ENCODE results near the gene DDIT3.
"Not testable (repeated sequence)": the region's sequence is repeated elsewhere in the genome, so short reads cannot be mapped to it uniquely, and the experiment has no call there.

The DDIT3 gene, protein sequence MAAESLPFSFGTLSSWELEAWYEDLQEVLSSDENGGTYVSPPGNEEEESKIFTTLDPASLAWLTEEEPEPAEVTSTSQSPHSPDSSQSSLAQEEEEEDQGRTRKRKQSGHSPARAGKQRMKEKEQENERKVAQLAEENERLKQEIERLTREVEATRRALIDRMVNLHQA

GRCh38 chr12:57520053-57520818 lies at the start of gene DDIT3:
Gene DDIT3 (minus strand): TSS chr12:57520514. CDS start chr12:57517406, 3,108 bp downstream.
- H3K27ac Mint-ChIP-seq = peak within 1 kb of the TSS; percentile 98

GRCh38 chr12:57569858-57570257 lies 49.5 kb upstream of the DDIT3 start:
- peaks cover 5% of the 10 kb centered on the region for H3K27me3 Mint-ChIP-seq
- H3K4me3 Mint-ChIP-seq = no peak overlapping the region
- intact Hi-C loops (cut with micrococcal nuclease) = no loop called here
- no peaks in the 10 kb centered on the region for H3K9me3 Mint-ChIP-seq
- no peaks in the 10 kb centered on the region for H3K4me1 Mint-ChIP-seq (ENCODE audit: low read depth)
- H3K36me3 Mint-ChIP-seq (ENCODE audit: low read depth) = no peaks in the 10 kb centered on the region
- no peak overlapping the region for H3K27ac Mint-ChIP-seq

More at GRCh38 chr12:57520053-57520818, at the start of gene DDIT3:
- H3K9me3 Mint-ChIP-seq = no peaks in the 10 kb centered on the region
- H3K4me3 Mint-ChIP-seq = peak within 1 kb of the TSS; percentile 95
- H3K4me1 Mint-ChIP-seq (ENCODE audit: low read depth) = peaks cover 69% of the 10 kb centered on the region
- H3K27me3 Mint-ChIP-seq = no peaks in the 10 kb centered on the region
- intact Hi-C loops (cut with micrococcal nuclease) = loop anchor here (1.0 kb wide), 1 partner anchor 32 kb away; the partner anchor contains the start of gene MARS1
- H3K36me3 Mint-ChIP-seq (ENCODE audit: low read depth) = peaks cover 73% of the 10 kb centered on the region

DNA sequence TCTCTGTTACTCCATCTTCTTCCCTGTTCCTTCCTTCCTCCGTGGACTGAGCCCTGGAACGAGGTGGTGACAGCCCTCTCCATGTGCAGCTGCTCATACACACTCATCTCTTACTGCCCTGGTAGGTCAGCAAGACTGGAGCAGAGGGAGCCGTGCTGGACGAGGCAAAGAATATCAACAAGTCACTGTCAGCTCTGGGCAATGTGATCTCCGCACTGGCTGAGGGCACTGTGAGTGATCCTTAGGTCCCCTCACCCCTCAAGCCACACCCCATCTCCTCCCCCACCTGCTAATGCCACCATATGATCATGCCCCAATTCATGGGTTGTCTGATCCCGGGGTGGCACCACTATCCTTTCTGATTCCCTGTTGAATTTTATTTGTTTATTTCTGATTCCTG lies 48.5 kb upstream of the DDIT3 start:
- Mint-ChIP-seq H3K27me3 (peaks cover 13% of the 10 kb centered on the region), H3K27ac (no peak overlapping the region), H3K36me3 (ENCODE audit: low read depth) (no peaks in the 10 kb centered on the region), H3K4me1 (ENCODE audit: low read depth) (no peaks in the 10 kb centered on the region), H3K4me3 (no peak overlapping the region), H3K9me3 (no peaks in the 10 kb centered on the region)
- intact Hi-C loops (cut with micrococcal nuclease) = no loop called here

GRCh38 chr12:57564178-57564740 lies 43.9 kb upstream of the DDIT3 start:
- Mint-ChIP-seq H3K4me1 (ENCODE audit: low read depth) (no peaks in the 10 kb centered on the region), H3K27me3 (peaks cover 32% of the 10 kb centered on the region), H3K27ac (no peak overlapping the region), H3K4me3 (no peak overlapping the region), H3K9me3 (no peaks in the 10 kb centered on the region), H3K36me3 (ENCODE audit: low read depth) (no peaks in the 10 kb centered on the region)
- intact Hi-C loops (cut with micrococcal nuclease) = no loop called here

GRCh38 chr12:57563358-57563757 lies 43.0 kb upstream of the DDIT3 start:
- H3K27me3 Mint-ChIP-seq = peaks cover 30% of the 10 kb centered on the region

GRCh38 chr12:57561117-57561516 lies 40.8 kb upstream of the DDIT3 start:
- H3K9me3 Mint-ChIP-seq; H3K27ac Mint-ChIP-seq; H3K36me3 Mint-ChIP-seq (ENCODE audit: low read depth); H3K4me3 Mint-ChIP-seq; H3K4me1 Mint-ChIP-seq (ENCODE audit: low read depth); intact Hi-C loops (cut with micrococcal nuclease): not testable (repeated sequence)
- H3K27me3 Mint-ChIP-seq = peaks cover 33% of the 10 kb centered on the region

More at GRCh38 chr12:57563358-57563757, 43.0 kb upstream of the DDIT3 start:
- H3K9me3 Mint-ChIP-seq = no peaks in the 10 kb centered on the region
- intact Hi-C loops (cut with micrococcal nuclease) = no loop called here
- no peak overlapping the region for H3K27ac Mint-ChIP-seq
- H3K4me1 Mint-ChIP-seq (ENCODE audit: low read depth) = no peaks in the 10 kb centered on the region
- no peak overlapping the region for H3K4me3 Mint-ChIP-seq
- H3K36me3 Mint-ChIP-seq (ENCODE audit: low read depth) = no peaks in the 10 kb centered on the region

- H3K36me3 Mint-ChIP-seq (ENCODE audit: low read depth) = no peaks in the 10 kb centered on the region
- intact Hi-C loops (cut with micrococcal nuclease) = no loop called here
- no peak overlapping the region for H3K4me3 Mint-ChIP-seq
- no peaks in the 10 kb centered on the region for H3K4me1 Mint-ChIP-seq (ENCODE audit: low read depth)
- no peak overlapping the region for H3K27ac Mint-ChIP-seq
- peaks cover 33% of the 10 kb centered on the region for H3K27me3 Mint-ChIP-seq
- H3K9me3 Mint-ChIP-seq = no peaks in the 10 kb centered on the region
These were observed 40.2 kb upstream of the DDIT3 start for GRCh38 chr12:57560516-57560915.

DNA sequence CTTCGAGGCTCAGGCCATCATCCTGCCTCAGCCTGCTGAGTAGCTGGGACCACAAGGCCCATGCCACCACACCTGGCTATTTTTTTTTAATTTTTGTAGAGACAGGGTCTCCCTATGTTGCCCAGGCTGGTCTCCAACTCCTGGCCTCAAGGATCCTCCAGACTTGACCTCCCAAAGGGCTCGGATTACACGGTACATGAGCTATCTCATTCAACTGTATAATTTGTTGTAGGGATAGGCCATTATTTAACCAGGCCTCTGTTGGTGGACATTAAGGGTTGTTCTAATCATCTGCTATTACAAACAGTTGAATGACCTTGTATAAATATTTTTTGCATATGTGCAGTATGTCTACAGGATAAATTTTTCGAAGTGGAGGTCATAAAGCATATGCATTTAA lies 38.5 kb upstream of the DDIT3 start:
- intact Hi-C loops (cut with micrococcal nuclease) = no loop called here
- Mint-ChIP-seq H3K36me3 (ENCODE audit: low read depth) (no peaks in the 10 kb centered on the region), H3K4me3 (no peak overlapping the region), H3K9me3 (no peaks in the 10 kb centered on the region), H3K27me3 (peaks cover 28% of the 10 kb centered on the region), H3K27ac (no peak overlapping the region), H3K4me1 (ENCODE audit: low read depth) (no peaks in the 10 kb centered on the region)

GRCh38 chr12:57554897-57555296 lies 34.6 kb upstream of the DDIT3 start:
- intact Hi-C loops (cut with micrococcal nuclease) = no loop called here
- H3K36me3 Mint-ChIP-seq (ENCODE audit: low read depth) = no peaks in the 10 kb centered on the region
- H3K27ac Mint-ChIP-seq = no peak overlapping the region
- no peaks in the 10 kb centered on the region for H3K9me3 Mint-ChIP-seq
- H3K4me3 Mint-ChIP-seq = no peak overlapping the region
- peaks cover 39% of the 10 kb centered on the region for H3K27me3 Mint-ChIP-seq
- peaks cover 9% of the 10 kb centered on the region for H3K4me1 Mint-ChIP-seq (ENCODE audit: low read depth)

- Mint-ChIP-seq H3K27ac (no peak overlapping the region), H3K4me3 (no peak overlapping the region)
These were observed 34.1 kb upstream of the DDIT3 start for GRCh38 chr12:57554453-57554852.

GRCh38 chr12:57553343-57554202 lies 33.3 kb upstream of the DDIT3 start:
- H3K27me3 Mint-ChIP-seq = peaks cover 52% of the 10 kb centered on the region
- H3K4me3 Mint-ChIP-seq = no peak overlapping the region
- H3K36me3 Mint-ChIP-seq (ENCODE audit: low read depth) = no peaks in the 10 kb centered on the region
- H3K27ac Mint-ChIP-seq = no peak overlapping the region
- no peaks in the 10 kb centered on the region for H3K9me3 Mint-ChIP-seq
- intact Hi-C loops (cut with micrococcal nuclease) = no loop called here
- peaks cover 21% of the 10 kb centered on the region for H3K4me1 Mint-ChIP-seq (ENCODE audit: low read depth)

More at GRCh38 chr12:57554453-57554852, 34.1 kb upstream of the DDIT3 start:
- no peaks in the 10 kb centered on the region for H3K9me3 Mint-ChIP-seq
- intact Hi-C loops (cut with micrococcal nuclease) = no loop called here
- peaks cover 43% of the 10 kb centered on the region for H3K27me3 Mint-ChIP-seq
- no peaks in the 10 kb centered on the region for H3K36me3 Mint-ChIP-seq (ENCODE audit: low read depth)
- H3K4me1 Mint-ChIP-seq (ENCODE audit: low read depth) = peaks cover 13% of the 10 kb centered on the region

GRCh38 chr12:57552835-57553313 lies 32.6 kb upstream of the DDIT3 start:
- Mint-ChIP-seq H3K4me1 (ENCODE audit: low read depth) (peaks cover 24% of the 10 kb centered on the region), H3K36me3 (ENCODE audit: low read depth) (no peaks in the 10 kb centered on the region), H3K4me3 (no peak overlapping the region), H3K27ac (no peak overlapping the region), H3K9me3 (no peaks in the 10 kb centered on the region), H3K27me3 (peaks cover 56% of the 10 kb centered on the region)
- intact Hi-C loops (cut with micrococcal nuclease) = no loop called here

GRCh38 chr12:57552306-57552651 lies 32.0 kb upstream of the DDIT3 start:
- H3K4me1 Mint-ChIP-seq (ENCODE audit: low read depth) = peaks cover 28% of the 10 kb centered on the region
- no peak overlapping the region for H3K27ac Mint-ChIP-seq
- intact Hi-C loops (cut with micrococcal nuclease) = no loop called here
- no peaks in the 10 kb centered on the region for H3K9me3 Mint-ChIP-seq
- no peak overlapping the region for H3K4me3 Mint-ChIP-seq
- H3K27me3 Mint-ChIP-seq = peaks cover 56% of the 10 kb centered on the region
- H3K36me3 Mint-ChIP-seq (ENCODE audit: low read depth) = no peaks in the 10 kb centered on the region
